ENCODE measurements around the gene HSPA1A. TPM values are rescaled to one million over a fixed set of nuclear protein-coding genes. Genes with fewer than 3 reads are reported as not detected.
"Not testable (repeated sequence)": the region's sequence is repeated elsewhere in the genome, so short reads cannot be mapped to it uniquely, and the experiment has no call there.

HSPA1A gene
- total and polyA plus RNA-seq, 4 donors, result 90.6 to 1,149 (median 139) TPM

GRCh38 chr6:31805939-31806469 is 9.3 kb upstream of the HSPA1A start:
- H3K4me3 ChIP-seq, result peak overlapping the region; percentile 55
- peak overlapping the region; percentile 81 to 91 for H3K27ac ChIP-seq (ENCODE audit: low read depth in 1 of 2, low read length in 1 of 2)
- WGBS, 2 donors, result 16% methylated on average over 7 of the region's 7 CpGs
- H3K4me1 ChIP-seq (ENCODE audit: control insufficient read depth in 5 of 5, insufficient read depth in 5 of 5, low read length in 5 of 5), result peaks cover 4 to 14% (median 5%) of the 10 kb centered on the region in 5 donors
- H3K9ac ChIP-seq (ENCODE audit: insufficient read depth in 1 of 2, low read length in 2 of 2), result peak overlapping the region; percentile 92 to 95
- ATAC-seq (ENCODE audit: insufficient read depth, low FRiP score), result no peak
- no peaks in the 10 kb centered on the region for H3K27me3 ChIP-seq (ENCODE audit: control insufficient read depth in 3 of 3, insufficient read depth in 3 of 3, low read length in 2 of 3)
- H3K9me3 ChIP-seq (ENCODE audit: control insufficient read depth in 4 of 4, insufficient read depth in 3 of 4, low read length in 3 of 4), result no peaks in the 10 kb centered on the region
- TF ChIP-seq CTCF (IDR thresholded peaks at IDR 0.05; ENCODE audit: control extremely low read depth, extremely low read depth), result no peak
- peaks cover 0 to 3% (median 2%) of the 10 kb centered on the region in 4 donors for H3K36me3 ChIP-seq (ENCODE audit: control insufficient read depth in 4 of 4, insufficient read depth in 4 of 4, low read length in 4 of 4)
- DNase-seq, result no peak

GRCh38 chr6:31806470-31807272 is 8.7 kb upstream of the HSPA1A start, which contains the start of gene LSM2:
TSS of gene LSM2 (minus strand) at chr6:31806966. CDS start at chr6:31806757, 209 bp downstream.
- Histone ChIP-seq H3K9ac (ENCODE audit: insufficient read depth in 1 of 2, low read length in 2 of 2) (peak within 1 kb of the TSS; percentile 92 to 95), H3K27ac (ENCODE audit: low read depth in 1 of 2, low read length in 1 of 2) (peak within 1 kb of the TSS; percentile 81 to 91), H3K36me3 (ENCODE audit: control insufficient read depth in 4 of 4, insufficient read depth in 4 of 4, low read length in 4 of 4) (peaks cover 0 to 3% (median 0%) of the 10 kb centered on the region in 4 donors), H3K4me1 (ENCODE audit: control insufficient read depth in 5 of 5, insufficient read depth in 5 of 5, low read length in 5 of 5) (peaks cover 4 to 14% (median 5%) of the 10 kb centered on the region in 5 donors), H3K9me3 (ENCODE audit: control insufficient read depth in 4 of 4, insufficient read depth in 3 of 4, low read length in 3 of 4) (no peaks in the 10 kb centered on the region), H3K4me3 (peak within 1 kb of the TSS; percentile 55), H3K27me3 (ENCODE audit: control insufficient read depth in 3 of 3, insufficient read depth in 3 of 3, low read length in 2 of 3) (no peaks in the 10 kb centered on the region)
- ATAC-seq (ENCODE audit: insufficient read depth, low FRiP score) (peak; percentile 97), DNase-seq (peak; percentile 99)
- TF ChIP-seq CTCF (IDR thresholded peaks at IDR 0.05; ENCODE audit: control extremely low read depth, extremely low read depth), result no peak
- 0% methylated on average over 43 to 51 of the region's 51 CpGs for WGBS, 2 donors

GRCh38 chr6:31808599-31808998 is 6.7 kb upstream of the HSPA1A start:
- peaks cover 4 to 15% (median 8%) of the 10 kb centered on the region in 5 donors for H3K4me1 ChIP-seq (ENCODE audit: control insufficient read depth in 5 of 5, insufficient read depth in 5 of 5, low read length in 5 of 5)
- WGBS, 2 donors, result 91 to 93% methylated on average over 10 of the region's 10 CpGs
- H3K27ac ChIP-seq (ENCODE audit: low read depth in 1 of 2, low read length in 1 of 2); H3K4me3 ChIP-seq; DNase-seq; ATAC-seq (ENCODE audit: insufficient read depth, low FRiP score); H3K9me3 ChIP-seq (ENCODE audit: control insufficient read depth in 4 of 4, insufficient read depth in 3 of 4, low read length in 3 of 4); H3K36me3 ChIP-seq (ENCODE audit: control insufficient read depth in 4 of 4, insufficient read depth in 4 of 4, low read length in 4 of 4); H3K27me3 ChIP-seq (ENCODE audit: control insufficient read depth in 3 of 3, insufficient read depth in 3 of 3, low read length in 2 of 3); H3K9ac ChIP-seq (ENCODE audit: insufficient read depth in 1 of 2, low read length in 2 of 2): not testable (repeated sequence)

GRCh38 chr6:31811645-31812044 is 3.7 kb upstream of the HSPA1A start:
- Histone ChIP-seq H3K36me3 (ENCODE audit: control insufficient read depth in 4 of 4, insufficient read depth in 4 of 4, low read length in 4 of 4) (no peaks in the 10 kb centered on the region), H3K9me3 (ENCODE audit: control insufficient read depth in 4 of 4, insufficient read depth in 3 of 4, low read length in 3 of 4) (no peaks in the 10 kb centered on the region), H3K4me1 (ENCODE audit: control insufficient read depth in 5 of 5, insufficient read depth in 5 of 5, low read length in 5 of 5) (peaks cover 1 to 11% (median 5%) of the 10 kb centered on the region in 5 donors), H3K4me3 (no peak overlapping the region), H3K9ac (ENCODE audit: insufficient read depth in 1 of 2, low read length in 2 of 2) (no peak overlapping the region), H3K27ac (ENCODE audit: low read depth in 1 of 2, low read length in 1 of 2) (no peak overlapping the region), H3K27me3 (ENCODE audit: control insufficient read depth in 3 of 3, insufficient read depth in 3 of 3, low read length in 2 of 3) (no peaks in the 10 kb centered on the region)
- DNase-seq (no peak), ATAC-seq (ENCODE audit: insufficient read depth, low FRiP score) (no peak)
- 95 to 96% methylated on average over 12 of the region's 12 CpGs for WGBS, 2 donors
- no peak for TF ChIP-seq CTCF (IDR thresholded peaks at IDR 0.05; ENCODE audit: control extremely low read depth, extremely low read depth)

Data from lung (tissue), 12 donors.